Bronchial smooth muscle cell (primary cell): ENCODE measurements around the gene ETFRF1. TPM values are rescaled to one million over a fixed set of nuclear protein-coding genes. Genes with fewer than 3 reads are reported as not detected.

Experiments
- total RNA-seq: library from RNA; depleted of rRNA; stranded (reverse); fragments of >200 nt; gene quantifications from 2 replicates; pipeline ENCODE4 v1.2.1, GENCODE V29; 2014

Gene ETFRF1, protein sequence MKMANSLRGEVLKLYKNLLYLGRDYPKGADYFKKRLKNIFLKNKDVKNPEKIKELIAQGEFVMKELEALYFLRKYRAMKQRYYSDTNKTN
- total RNA-seq = 8.3 and 21.8 TPM in 2 replicates

DNA sequence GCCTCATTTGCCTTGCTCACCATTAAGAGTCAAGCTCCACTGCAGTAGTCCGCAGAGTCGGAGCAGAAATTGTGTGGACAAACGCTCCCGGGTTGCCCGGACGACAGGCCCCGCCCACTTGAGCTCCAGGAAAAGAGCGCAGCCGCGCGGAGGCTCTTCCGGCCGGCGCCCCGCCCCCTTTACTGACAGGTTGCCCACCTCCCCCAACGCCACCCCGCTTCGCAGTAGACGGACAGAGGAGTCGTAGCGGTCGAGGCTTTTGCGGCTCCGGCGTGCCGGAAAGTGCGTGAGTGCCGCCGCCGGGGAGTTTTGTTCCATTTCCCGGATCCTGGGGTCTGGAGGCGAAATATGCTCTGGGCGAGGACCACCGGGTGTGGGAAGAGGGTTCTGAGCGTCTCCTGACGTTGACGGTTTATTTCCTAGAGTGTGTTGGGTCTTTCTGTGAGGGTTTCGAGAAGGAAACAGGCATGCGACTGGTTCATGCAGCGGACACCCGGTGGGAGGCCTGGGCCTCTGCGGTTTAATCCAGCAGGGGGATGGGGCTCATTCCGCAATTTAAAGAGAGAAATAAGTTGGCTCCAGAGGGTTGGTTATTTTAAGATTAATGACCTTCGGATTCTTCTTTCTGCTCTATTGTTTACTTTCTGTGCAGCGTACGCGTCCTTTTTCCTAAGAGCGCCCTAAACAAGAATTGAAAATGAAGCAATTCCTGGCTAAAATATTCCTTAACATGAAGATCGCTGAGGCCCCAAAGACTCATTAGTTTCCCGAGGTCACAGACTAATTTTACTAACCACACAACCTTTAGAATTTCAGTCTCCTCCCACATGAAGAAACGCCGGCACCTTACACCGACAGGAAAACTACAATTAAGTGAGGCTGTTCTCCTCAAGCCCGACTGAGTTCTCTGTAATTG lies at the start of gene ETFRF1, which contains the start of gene DNAI7:
Gene ETFRF1, plus strand, starts transcription at position 182 of the 916 bp plus-strand sequence. CDS start 8,720 bp downstream, outside the sequence.
Gene DNAI7, minus strand, starts transcription at position 105 of the 916 bp plus-strand sequence. Its CDS starts 82 bp downstream, at position 23.

DNA sequence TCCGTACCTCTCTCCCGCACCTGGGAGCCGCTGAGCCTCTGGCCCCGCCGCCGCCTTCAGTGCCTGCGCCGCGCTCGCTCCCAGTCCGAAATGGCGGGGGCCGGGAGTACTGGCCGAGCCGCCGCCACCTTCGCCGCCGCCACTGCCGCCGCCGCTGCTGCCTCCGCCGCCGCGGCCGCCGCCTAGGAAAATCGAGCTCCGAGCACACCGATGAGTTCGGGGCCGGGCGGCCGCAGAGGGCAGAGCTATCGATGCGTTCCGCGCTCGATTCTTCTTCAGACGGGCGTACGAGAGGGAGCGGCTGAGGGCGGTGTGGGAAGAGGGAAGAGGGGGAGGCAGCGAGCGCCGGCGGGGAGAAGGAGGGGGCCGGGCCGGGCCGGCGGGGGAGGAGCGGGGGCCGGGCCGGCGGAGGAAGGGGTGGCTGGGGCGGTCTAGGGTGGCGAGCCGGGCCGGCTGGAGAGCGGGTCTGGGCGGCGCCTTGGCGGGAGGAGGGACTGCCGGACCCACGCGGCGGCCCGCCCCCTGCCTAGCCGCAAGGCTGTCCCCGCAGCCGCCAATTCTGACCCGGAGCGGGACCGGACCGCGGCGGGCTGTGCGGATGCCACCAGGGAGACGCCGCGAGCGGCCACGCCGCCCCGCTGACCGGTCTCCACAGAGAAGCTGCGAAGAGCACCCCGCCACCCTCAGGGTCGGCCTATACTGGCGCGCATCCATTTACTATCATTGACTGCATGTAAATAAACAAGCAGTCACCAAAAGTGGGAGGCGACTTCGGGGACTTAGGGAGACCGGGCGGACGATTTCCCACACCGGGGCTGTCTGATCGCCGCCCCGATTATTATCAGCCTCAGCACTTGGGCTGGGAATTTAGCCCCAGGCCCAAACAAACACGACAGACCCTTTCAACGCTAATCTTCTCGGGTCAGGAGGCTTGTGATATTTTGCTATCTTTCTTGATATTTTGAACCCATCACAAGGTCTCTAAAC lies 56.0 kb downstream of the ETFRF1 start, which contains the start of gene KRAS:
Gene KRAS, minus strand, starts transcription at position 186 of the 987 bp plus-strand sequence.

Other genes with a start within 250 kb of the ETFRF1 start
- gene BCAT1, start 246.1 kb upstream of the ETFRF1 start, total RNA-seq = 61.8 and 63.3 TPM in 2 replicates
- gene DNAI7, start 77 bp upstream of the ETFRF1 start, total RNA-seq = 0.16 and 0.34 TPM in 2 replicates
- 4.9 and 7.7 TPM in 2 replicates for gene KRAS, start 55.7 kb downstream of the ETFRF1 start, total RNA-seq